ENCODE data around the gene TUBB. TPM values are rescaled to one million over a fixed set of nuclear protein-coding genes. Genes with fewer than 3 reads are reported as not detected.
A peak's percentile ranks its signal among the peaks of the same experiment; 100 is the strongest.

Gene TUBB
- total RNA-seq, 1 experiment from 2014 or later, result 853 TPM

- H3K4me1 ChIP-seq (ENCODE audit: control insufficient read depth, insufficient read depth, low read length), result peaks cover 8% of the 10 kb centered on the region
- ATAC-seq, result no peak
- TF ChIP-seq REST (IDR thresholded peaks at IDR 0.05; ENCODE audit: insufficient read depth in 1 of 2, low read depth in 2 of 2, low read length in 1 of 2) (no peak), SIN3A (IDR thresholded peaks at IDR 0.05; ENCODE audit: borderline replicate concordance, insufficient read depth, low read depth, low read length) (no peak)
Observed at GRCh38 chr6:30712441-30712945, 7.7 kb upstream of the TUBB start.

DNA sequence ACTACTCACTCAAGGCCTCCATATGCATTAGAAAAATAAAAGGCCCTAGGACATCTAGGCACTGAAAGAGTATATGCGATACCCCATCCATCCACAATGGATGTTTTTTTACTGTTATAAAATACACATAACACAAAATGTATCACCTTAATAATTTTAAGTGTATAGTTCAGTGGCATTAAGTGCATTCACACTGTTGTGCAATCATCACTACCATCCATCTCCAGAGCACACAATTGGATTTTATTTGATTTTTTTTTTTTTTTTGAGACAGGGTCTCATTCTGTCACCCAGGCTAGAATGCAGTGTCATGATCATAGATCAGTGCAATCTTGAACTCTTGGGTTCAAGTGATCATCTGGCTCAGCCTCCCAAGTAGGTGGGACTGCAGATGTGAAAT lies 5.9 kb upstream of the TUBB start:
- ChIA-PET POLR2A (no interaction called here), CTCF (no interaction called here)
- no peak for TF ChIP-seq POLR2AphosphoS5 (IDR thresholded peaks at IDR 0.05; ENCODE audit: low read depth, low read length)
- TF ChIP-seq, protein P1, sequence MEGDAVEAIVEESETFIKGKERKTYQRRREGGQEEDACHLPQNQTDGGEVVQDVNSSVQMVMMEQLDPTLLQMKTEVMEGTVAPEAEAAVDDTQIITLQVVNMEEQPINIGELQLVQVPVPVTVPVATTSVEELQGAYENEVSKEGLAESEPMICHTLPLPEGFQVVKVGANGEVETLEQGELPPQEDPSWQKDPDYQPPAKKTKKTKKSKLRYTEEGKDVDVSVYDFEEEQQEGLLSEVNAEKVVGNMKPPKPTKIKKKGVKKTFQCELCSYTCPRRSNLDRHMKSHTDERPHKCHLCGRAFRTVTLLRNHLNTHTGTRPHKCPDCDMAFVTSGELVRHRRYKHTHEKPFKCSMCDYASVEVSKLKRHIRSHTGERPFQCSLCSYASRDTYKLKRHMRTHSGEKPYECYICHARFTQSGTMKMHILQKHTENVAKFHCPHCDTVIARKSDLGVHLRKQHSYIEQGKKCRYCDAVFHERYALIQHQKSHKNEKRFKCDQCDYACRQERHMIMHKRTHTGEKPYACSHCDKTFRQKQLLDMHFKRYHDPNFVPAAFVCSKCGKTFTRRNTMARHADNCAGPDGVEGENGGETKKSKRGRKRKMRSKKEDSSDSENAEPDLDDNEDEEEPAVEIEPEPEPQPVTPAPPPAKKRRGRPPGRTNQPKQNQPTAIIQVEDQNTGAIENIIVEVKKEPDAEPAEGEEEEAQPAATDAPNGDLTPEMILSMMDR (IDR thresholded peaks at IDR 0.05), result no peak
- TF ChIP-seq REST (IDR thresholded peaks at IDR 0.05; ENCODE audit: insufficient read depth in 1 of 2, low read depth in 2 of 2, low read length in 1 of 2), result no peak
- no peak for TF ChIP-seq SIN3A (IDR thresholded peaks at IDR 0.05; ENCODE audit: borderline replicate concordance, insufficient read depth, low read depth, low read length)
- no peak for TF ChIP-seq TCF7L2 (IDR thresholded peaks at IDR 0.05; ENCODE audit: low read depth, low read length)
- Histone ChIP-seq H3K4me3 (ENCODE audit: low read depth in 2 of 2, low read length in 2 of 2) (no peak overlapping the region), H3K27me3 (ENCODE audit: control insufficient read depth, insufficient read depth, low read length) (no peaks in the 10 kb centered on the region), H3K36me3 (ENCODE audit: control insufficient read depth, insufficient read depth, low read length) (peaks cover 3% of the 10 kb centered on the region; the same call in 1 of the 2 replicates), H3K27ac (ENCODE audit: low read length) (no peak overlapping the region), H3K9me3 (ENCODE audit: control insufficient read depth, insufficient read depth, low read depth, low read length) (no peaks in the 10 kb centered on the region), H3K4me1 (ENCODE audit: control insufficient read depth, insufficient read depth, low read length) (peaks cover 14% of the 10 kb centered on the region)
- DNase-seq (ENCODE audit: low read depth, low spot score), result no peak
- in situ Hi-C loops (cut with HindIII; ENCODE audit: low pct_unique_long_range_greater_than_20kb, low sequenced_read_pairs), result no loop called here
- no peak for ATAC-seq
- BruUV-seq (replicated peaks), result no TSS peak
- intact Hi-C loops (cut with micrococcal nuclease; ENCODE audit: unreplicated experiment), result no loop called here

More at GRCh38 chr6:30712441-30712945, 7.7 kb upstream of the TUBB start:
- H3K27ac ChIP-seq (ENCODE audit: low read length), result no peak overlapping the region
- H3K4me3 ChIP-seq (ENCODE audit: low read depth in 2 of 2, low read length in 2 of 2), result no peak overlapping the region
- CTCF ChIA-PET, result no interaction called here
- no peak for DNase-seq (ENCODE audit: low read depth, low spot score)
- H3K36me3 ChIP-seq (ENCODE audit: control insufficient read depth, insufficient read depth, low read length), result peaks cover 3% of the 10 kb centered on the region; the same call in 1 of the 2 replicates
- in situ Hi-C loops (cut with HindIII; ENCODE audit: low pct_unique_long_range_greater_than_20kb, low sequenced_read_pairs) (no loop called here), intact Hi-C loops (cut with micrococcal nuclease; ENCODE audit: unreplicated experiment) (no loop called here)
- TSS peak; percentile 35 for BruUV-seq (replicated peaks)
- no peaks in the 10 kb centered on the region for H3K27me3 ChIP-seq (ENCODE audit: control insufficient read depth, insufficient read depth, low read length)
- H3K9me3 ChIP-seq (ENCODE audit: control insufficient read depth, insufficient read depth, low read depth, low read length), result no peaks in the 10 kb centered on the region
- POLR2A ChIA-PET, result no interaction called here

All from Panc1 (cell line).